Prostate gland (tissue), 2 donors: Measurements from ENCODE around the gene SLC22A4. TPM values are rescaled to one million over a fixed set of nuclear protein-coding genes. Genes with fewer than 3 reads are reported as not detected.

Experiments
- DNase-seq: peaks from one replicate; pipeline ENCODE4 v3.0.0-alpha.2; 2019; ENCODE audit warnings: low spot score
- H3K27ac ChIP-seq, 2 donors: fragments of 200-600 bp; sonication (generic); 2 replicates each; pipeline ENCODE4 v1.5.1; 2017 to 2019
- H3K27me3 ChIP-seq: fragments of 200-600 bp; sonication (generic); replicated peaks from 2 replicates; pipeline ENCODE4 v1.5.1; 2019; ENCODE audit not compliant: insufficient read depth
- H3K36me3 ChIP-seq, 2 donors: fragments of 200-600 bp; sonication (generic); 1 replicate in 1 of 2; 2 replicates in 1 of 2; pipeline versions ENCODE4 v1.5.1 to v1.8.1; 2017 to 2019
- H3K4me1 ChIP-seq: fragments of 200-600 bp; sonication (generic); replicated peaks from 2 replicates; pipeline ENCODE4 v1.5.1; 2019
- H3K4me3 ChIP-seq, 2 donors: fragments of 200-600 bp; sonication (generic); 2 replicates each; pipeline ENCODE4 v1.5.1; 2017 to 2019
- H3K9me3 ChIP-seq: fragments of 200-600 bp; sonication (generic); 2 replicates; pipeline ENCODE4 v1.5.1; 2017
- CTCF ChIP-seq, 4 experiments: fragments of 200-600 bp in 2 of 4; fragments of 450-650 bp in 2 of 4; sonication (generic) in 2 of 4; IDR thresholded peaks; 1 replicate in 3 of 4; 2 replicates in 1 of 4; pipeline ENCODE4 v1.5.1; 2016 to 2019; ENCODE audit warnings: antibody characterized with exemption in 4 of 4, mild to moderate bottlenecking in 2 of 4, moderate library complexity in 2 of 4
- POLR2A ChIP-seq: fragments of 450-650 bp; IDR thresholded peaks from one replicate; pipeline ENCODE4 v1.6.1; 2016; ENCODE audit warnings: antibody characterized with exemption, mild to moderate bottlenecking
- POLR2AphosphoS5 ChIP-seq: sonication (generic); formaldehyde crosslinking; IDR thresholded peaks from one replicate; pipeline ENCODE4 v1.6.1; 2017; ENCODE audit warnings: antibody characterized with exemption
- WGBS: methylation state at CpG from one replicate; pipeline ENCODE4 v1.1.5; 2018; 5-methylcytosine and 5-hydroxymethylcytosine counted together
- intact Hi-C: fragments of 100-400 bp; cut with DNase I; formaldehyde crosslinking; loops from one replicate; pipeline ENCODE4 v1.14.2; 2022
- total RNA-seq, 2 donors: library from RNA; depleted of rRNA; stranded (reverse); fragments of >200 nt; gene quantifications; one replicate each; pipeline ENCODE4 v1.1.0, GENCODE V29; 2016

The SLC22A4 gene
- total RNA-seq, 2 donors from 2014 or later = 5.5 to 8.2 TPM

GRCh38 chr5:132266031-132266835, 28.0 kb upstream of the SLC22A4 start:
- H3K36me3 ChIP-seq = no peaks in the 10 kb centered on the region
- H3K4me1 ChIP-seq = peaks cover 20% of the 10 kb centered on the region
- DNase-seq = no peak
- H3K27me3 ChIP-seq = no peaks in the 10 kb centered on the region
- TF ChIP-seq POLR2AphosphoS5 = no peak
- TF ChIP-seq POLR2A = peak; percentile 6
- WGBS = 72% methylated on average over 7 of the region's 7 CpGs
- intact Hi-C loops = loop anchor here (10.0 kb wide), 1 partner anchor 631 kb away; the partner anchor contains the start of gene RAPGEF6
- H3K27ac ChIP-seq = peak overlapping the region; percentile 63 to 86
- no peak overlapping the region for H3K4me3 ChIP-seq
- no peaks in the 10 kb centered on the region for H3K9me3 ChIP-seq

- Histone ChIP-seq H3K9me3 (no peaks in the 10 kb centered on the region), H3K27ac (peak overlapping the region in 1 of 2 donors; percentile 86), H3K36me3 (no peaks in the 10 kb centered on the region), H3K27me3 (no peaks in the 10 kb centered on the region), H3K4me1 (peaks cover 18% of the 10 kb centered on the region), H3K4me3 (no peak overlapping the region)
- 100% methylated on average over 1 of the region's 1 CpG for WGBS
- no peak for TF ChIP-seq POLR2AphosphoS5
- TF ChIP-seq POLR2A = no peak
- no peak for TF ChIP-seq CTCF (IDR thresholded peaks at IDR 0.05)
- intact Hi-C loops = loop anchor here (10.0 kb wide), 1 partner anchor 632 kb away; the partner anchor contains the start of gene RAPGEF6
- DNase-seq = no peak
Measured at GRCh38 chr5:132266836-132267160, 27.4 kb upstream of the SLC22A4 start.

GRCh38 chr5:132267166-132267739, 26.9 kb upstream of the SLC22A4 start:
- Histone ChIP-seq H3K27me3 (no peaks in the 10 kb centered on the region), H3K4me1 (peaks cover 18% of the 10 kb centered on the region), H3K9me3 (no peaks in the 10 kb centered on the region), H3K27ac (no peak overlapping the region), H3K36me3 (no peaks in the 10 kb centered on the region), H3K4me3 (no peak overlapping the region)
- DNase-seq = no peak
- TF ChIP-seq CTCF (IDR thresholded peaks at IDR 0.05) (no peak), POLR2A (no peak), POLR2AphosphoS5 (no peak)
- intact Hi-C loops = loop anchor here (10.0 kb wide), 1 partner anchor 632 kb away; the partner anchor contains the start of gene RAPGEF6

GRCh38 chr5:132267931-132268768, 26.0 kb upstream of the SLC22A4 start:
- intact Hi-C loops = loop anchor here (10.0 kb wide), 1 partner anchor 633 kb away; the partner anchor contains the start of gene RAPGEF6
- 43% methylated on average over 6 of the region's 6 CpGs for WGBS
- peak overlapping the region in 1 of 2 donors; percentile 12 for H3K27ac ChIP-seq
- TF ChIP-seq CTCF (IDR thresholded peaks at IDR 0.05) (no peak), POLR2A (no peak), POLR2AphosphoS5 (no peak)
- H3K4me1 ChIP-seq = peaks cover 18% of the 10 kb centered on the region
- no peak overlapping the region for H3K4me3 ChIP-seq
- no peaks in the 10 kb centered on the region for H3K27me3 ChIP-seq
- DNase-seq = no peak
- no peaks in the 10 kb centered on the region for H3K9me3 ChIP-seq
- H3K36me3 ChIP-seq = no peaks in the 10 kb centered on the region
